H1 (cell line): ENCODE measurements around the gene CITED4. TPM values are rescaled to one million over a fixed set of nuclear protein-coding genes. Genes with fewer than 3 reads are reported as not detected.

Source experiments
- CTCF ChIA-PET: fragments of 300-600 bp; sonication (Branson Sonifier 250); formaldehyde crosslinking; loops from one replicate; lab custom pipeline; 2021; ENCODE audit not compliant: partially characterized antibody; lab: Charles Lee
- POLR2A ChIA-PET: fragments of 300-600 bp; sonication (Branson Sonifier 250); formaldehyde crosslinking; loops from one replicate; lab custom pipeline; 2021; ENCODE audit warnings: inconsistent platforms; ENCODE audit not compliant: partially characterized antibody; lab: Charles Lee
- DNase-seq, 2 experiments: peaks; one replicate each; pipeline versions ENCODE4 v3.0.0 to v3.0.0-alpha.2; 2010 to 2022; ENCODE audit warnings: low spot score in 2 of 2, low read depth in 1 of 2, mixed read lengths in 1 of 2
- FAIRE-seq: peaks from 2 replicates; lab custom pipeline; 2011; peaks lifted over from hg19 to GRCh38; lab: Jason Lieb, UNC
- H2AFZ ChIP-seq: 2 replicates; pipeline ENCODE4 v1.8.1; 2012; ENCODE audit warnings: low read length, inconsistent platforms
- H2AK5ac ChIP-seq: 2 replicates; pipeline ENCODE4 v1.6.1; 2013; ENCODE audit warnings: low read depth, low read length
- H2BK120ac ChIP-seq: replicated peaks from 2 replicates; pipeline ENCODE3; 2013; ENCODE audit warnings: low read depth, low read length, inconsistent platforms
- H2BK12ac ChIP-seq: 2 replicates; pipeline ENCODE4 v1.6.1; 2013; ENCODE audit warnings: low read depth, low read length
- H2BK15ac ChIP-seq: 2 replicates; pipeline ENCODE4 v1.6.1; 2013; ENCODE audit warnings: low read length
- H2BK20ac ChIP-seq: 2 replicates; pipeline ENCODE4 v1.6.1; 2013; ENCODE audit warnings: low read length
- H2BK5ac ChIP-seq: 2 replicates; pipeline ENCODE4 v1.6.1; 2013; ENCODE audit warnings: low read depth, low read length
- H3K14ac ChIP-seq: 2 replicates; pipeline ENCODE4 v1.6.1; 2013; ENCODE audit warnings: inconsistent platforms; ENCODE audit not compliant: insufficient read length
- H3K18ac ChIP-seq: 2 replicates; pipeline ENCODE4 v1.6.1; 2013; ENCODE audit warnings: low read length; ENCODE audit errors: extremely low read depth
- H3K23ac ChIP-seq: 2 replicates; pipeline ENCODE4 v1.6.1; 2013; ENCODE audit warnings: inconsistent platforms; ENCODE audit not compliant: insufficient read length
- H3K23me2 ChIP-seq: 2 replicates; pipeline ENCODE4 v1.6.1; 2013; ENCODE audit warnings: low read depth, low read length
- H3K27ac ChIP-seq: 2 replicates; pipeline ENCODE4 v1.6.1; 2011; ENCODE audit warnings: low read depth, low read length, inconsistent platforms
- H3K27me3 ChIP-seq, 4 experiments: replicated peaks in 1 of 4; 1 replicate in 1 of 4; 2 replicates in 3 of 4; pipeline versions ENCODE4 v1.6.1 to v1.8.1; 2011 to 2013; ENCODE audit warnings: low read length in 3 of 4, mild to moderate bottlenecking in 3 of 4, inconsistent platforms in 2 of 4, mixed read lengths in 2 of 4, moderate library complexity in 1 of 4; ENCODE audit not compliant: control insufficient read depth in 3 of 4, insufficient read depth in 3 of 4; ENCODE audit errors: extremely low read depth in 1 of 4
- H3K36me3 ChIP-seq, 4 experiments: 2 replicates each; pipeline versions ENCODE4 v1.6.1 to v1.8.1; 2011 to 2013; ENCODE audit warnings: mild to moderate bottlenecking in 4 of 4, low read length in 3 of 4, moderate library complexity in 2 of 4, control low read depth in 1 of 4, inconsistent platforms in 1 of 4; ENCODE audit not compliant: insufficient read depth in 4 of 4, control insufficient read depth in 2 of 4
- H3K4ac ChIP-seq: replicated peaks from 2 replicates; pipeline ENCODE3; 2013; ENCODE audit warnings: low read length, low read depth, mixed read lengths, inconsistent platforms; ENCODE audit not compliant: insufficient read length
- H3K4me1 ChIP-seq, 4 experiments: replicated peaks in 1 of 4; 1 replicate in 1 of 4; 2 replicates in 3 of 4; pipeline versions ENCODE4 v1.6.1 to v1.8.1; 2011 to 2013; ENCODE audit warnings: low read length in 3 of 4, inconsistent platforms in 2 of 4, mixed read lengths in 1 of 4; ENCODE audit not compliant: insufficient read depth in 4 of 4, control insufficient read depth in 3 of 4
- H3K4me2 ChIP-seq, 2 experiments: 2 replicates each; pipeline versions ENCODE4 v1.6.1 to v1.8.1; 2011 to 2013; ENCODE audit warnings: low read depth in 2 of 2, low read length in 2 of 2, control low read depth in 1 of 2, inconsistent platforms in 1 of 2, mild to moderate bottlenecking in 1 of 2; ENCODE audit not compliant: insufficient read depth in 1 of 2
- H3K4me3 ChIP-seq, 4 experiments: fragments of 200-600, 300-600 bp in 1 of 4; sonication (generic), shearing (Covaris generic), sonication (Bioruptor Twin) in 1 of 4; 2 replicates each; pipeline versions ENCODE4 v1.5.1 to v1.8.1; 2011 to 2016; ENCODE audit warnings: low read length in 4 of 4, low read depth in 3 of 4, control low read depth in 2 of 4, inconsistent platforms in 2 of 4, mild to moderate bottlenecking in 2 of 4, mixed read lengths in 1 of 4, moderate library complexity in 1 of 4; ENCODE audit not compliant: insufficient read depth in 2 of 4; ENCODE audit errors: extremely low read depth in 1 of 4
- H3K56ac ChIP-seq: replicated peaks from 2 replicates; pipeline ENCODE3; 2013; ENCODE audit warnings: low read depth, mild to moderate bottlenecking, mixed read lengths, low read length, inconsistent platforms; ENCODE audit not compliant: insufficient read length
- H3K79me1 ChIP-seq: 2 replicates; pipeline ENCODE4 v1.6.1; 2013; ENCODE audit warnings: low read depth, low read length, control low read depth
- H3K79me2 ChIP-seq, 2 experiments: 2 replicates each; pipeline versions ENCODE4 v1.6.1 to v1.8.1; 2012 to 2013; ENCODE audit warnings: low read length in 2 of 2, mild to moderate bottlenecking in 2 of 2, inconsistent platforms in 1 of 2; ENCODE audit not compliant: insufficient read depth in 2 of 2, control insufficient read depth in 1 of 2
- H3K9ac ChIP-seq, 4 experiments: replicated peaks in 1 of 4; 1 replicate in 1 of 4; 2 replicates in 3 of 4; pipeline versions ENCODE4 v1.6.1 to v1.8.1; 2011 to 2013; ENCODE audit warnings: low read depth in 3 of 4, low read length in 3 of 4, control low read depth in 2 of 4, mild to moderate bottlenecking in 2 of 4, moderate library complexity in 2 of 4, inconsistent platforms in 1 of 4; ENCODE audit errors: extremely low read depth in 1 of 4
- H3K9me3 ChIP-seq, 2 experiments: 2 replicates each; pipeline versions ENCODE4 v1.6.1 to v1.8.1; 2012 to 2013; ENCODE audit warnings: mild to moderate bottlenecking in 2 of 2, moderate library complexity in 2 of 2, control low read depth in 1 of 2, inconsistent platforms in 1 of 2, low read depth in 1 of 2, low read length in 1 of 2, mixed read lengths in 1 of 2; ENCODE audit not compliant: insufficient read depth in 2 of 2
- H4K20me1 ChIP-seq, 2 experiments: replicated peaks in 1 of 2; 2 replicates each; pipeline versions ENCODE3 to v1.8.1; 2011 to 2013; ENCODE audit warnings: inconsistent platforms in 2 of 2, low read length in 2 of 2, mild to moderate bottlenecking in 1 of 2; ENCODE audit not compliant: insufficient read depth in 2 of 2, control insufficient read depth in 1 of 2
- H4K5ac ChIP-seq: 2 replicates; pipeline ENCODE4 v1.6.1; 2013; ENCODE audit warnings: low read length, low read depth, mixed read lengths, inconsistent platforms; ENCODE audit not compliant: insufficient read length
- H4K8ac ChIP-seq: 2 replicates; pipeline ENCODE4 v1.8.0; 2013; ENCODE audit warnings: mild to moderate bottlenecking, moderate library complexity, low read length, inconsistent platforms; ENCODE audit not compliant: insufficient read depth; ENCODE audit errors: extremely low read depth
- H4K91ac ChIP-seq: replicated peaks from 2 replicates; pipeline ENCODE3; 2013; ENCODE audit warnings: low read length, mixed read lengths, inconsistent platforms; ENCODE audit not compliant: insufficient read length
- BCL11A ChIP-seq, 2 experiments: IDR thresholded peaks; one replicate each; pipeline ENCODE4 v1.6.1; 2011; ENCODE audit warnings: low read depth in 2 of 2, low read length in 2 of 2, mild to moderate bottlenecking in 2 of 2
- CREB1 ChIP-seq: IDR thresholded peaks from 2 replicates; pipeline ENCODE4 v1.6.1; 2012; ENCODE audit warnings: inconsistent platforms
- CTBP2 ChIP-seq: IDR thresholded peaks from 2 replicates; pipeline ENCODE4 v1.7.0; 2011; ENCODE audit warnings: borderline replicate concordance, mild to moderate bottlenecking, moderate library complexity, mixed read lengths, low read length; ENCODE audit not compliant: insufficient read depth, insufficient read length
- FOSL1 ChIP-seq: IDR thresholded peaks from 2 replicates; pipeline ENCODE4 v1.6.1; 2011; ENCODE audit warnings: mild to moderate bottlenecking, low read depth, low read length, moderate library complexity; ENCODE audit not compliant: insufficient read depth
- GTF2F1 ChIP-seq: IDR thresholded peaks from 2 replicates; pipeline ENCODE4 v1.6.1; 2012; ENCODE audit warnings: low read depth, low read length, improper control_type of control experiment, borderline replicate concordance
- HDAC2 ChIP-seq, 2 experiments: fragments of 300-600 bp in 1 of 2; sonication (generic) in 1 of 2; IDR thresholded peaks; 2 replicates each; pipeline ENCODE4 v1.6.1; 2011 to 2012; ENCODE audit warnings: low read depth in 2 of 2, low read length in 2 of 2, mild to moderate bottlenecking in 2 of 2, moderate library complexity in 2 of 2, borderline replicate concordance in 1 of 2, inconsistent platforms in 1 of 2
- MAFK ChIP-seq: IDR thresholded peaks from 2 replicates; pipeline ENCODE4 v1.6.1; 2012; ENCODE audit warnings: low read depth, mild to moderate bottlenecking, improper control_type of control experiment, low read length
- SP4 ChIP-seq: IDR thresholded peaks from 2 replicates; pipeline ENCODE4 v1.6.1; 2012; ENCODE audit warnings: low read length, inconsistent platforms
- WGBS, 2 experiments: shearing (Covaris generic) in 1 of 2; methylation state at CpG; one replicate each; pipeline versions ENCODE4 v1.1.6 to v1.1.7; 2013 to 2015; ENCODE audit warnings: low lambda C conversion rate in 2 of 2, mixed read lengths in 2 of 2, inconsistent platforms in 1 of 2, low coverage in 1 of 2, missing lambda C conversion rate in 1 of 2; ENCODE audit not compliant: insufficient replicate concordance in 2 of 2, insufficient coverage in 1 of 2, insufficient read length in 1 of 2; ENCODE audit errors: extremely low coverage in 1 of 2, missing lambda C conversion rate in 1 of 2; 5-methylcytosine and 5-hydroxymethylcytosine counted together
- polyA plus RNA-seq, 7 experiments: library from polyadenylated mRNA; depleted of rRNA in 3 of 7; stranded (reverse) in 5 of 7; unstranded in 2 of 7; fragments of >200 nt in 5 of 7; fragments of 200-250 nt in 2 of 7; gene quantifications; 1 replicate in 5 of 7; 2 replicates in 1 of 7; 4 replicates in 1 of 7; pipeline versions ENCODE4 v1.2.1 to v1.2.3, GENCODE V29; 2011 to 2013; ENCODE audit warnings: missing spikeins in 2 of 7, mixed read lengths in 2 of 7
- total RNA-seq: library from RNA; stranded (reverse); fragmentation: NEBNext Ultra II Directional; extraction: Animal tissue kit (Norgen Biotek cat#: 25700); gene quantifications from 2 replicates; pipeline ENCODE4 v1.2.1, GENCODE V29; 2021
- TF ChIP-seq, protein P1 (sequence below), 3 experiments: IDR thresholded peaks; 1 replicate in 2 of 3; 2 replicates in 1 of 3; pipeline versions ENCODE4 v1.5.1 to v1.6.1; 2011; ENCODE audit warnings: low read length in 3 of 3, mild to moderate bottlenecking in 3 of 3, inconsistent platforms in 2 of 3, low read depth in 1 of 3, moderate library complexity in 1 of 3; ENCODE audit not compliant: insufficient read depth in 1 of 3; ENCODE audit errors: control extremely low read depth in 1 of 3
- TF ChIP-seq, protein P2 (sequence below): IDR thresholded peaks from 2 replicates; pipeline ENCODE4 v1.6.1; 2012; ENCODE audit warnings: low read length, inconsistent platforms

The CITED4 gene
- total and polyA plus RNA-seq, 2 of the 8 experiments (the other 6 are each of a cell fraction or from before 2014, with no cell fraction given): 5.4 to 16.3 TPM

DNA sequence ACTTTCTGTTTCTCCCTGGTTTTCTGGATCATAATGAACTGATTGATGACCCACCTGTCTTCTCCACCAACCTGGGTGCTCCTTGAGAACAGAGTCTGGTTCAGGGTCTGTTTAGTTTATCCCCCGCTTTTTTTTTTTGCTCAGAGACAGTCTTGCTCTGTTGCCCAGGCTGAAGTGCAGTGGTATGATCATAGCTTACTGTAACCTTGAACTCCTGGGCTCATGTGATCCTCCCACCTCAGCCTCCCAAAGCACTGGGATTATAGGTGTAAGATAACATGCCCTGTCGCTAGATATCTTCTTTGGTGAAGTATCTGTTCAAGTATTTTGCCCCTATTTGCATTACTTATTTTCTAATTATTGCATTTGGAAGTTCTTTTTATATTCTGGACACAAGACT, 30.2 kb upstream of the CITED4 start:
- no peak overlapping the region for H4K8ac ChIP-seq
- no peak overlapping the region for H2BK120ac ChIP-seq
- no peak overlapping the region for H2BK12ac ChIP-seq
- no peaks in the 10 kb centered on the region for H4K20me1 ChIP-seq
- H3K23me2 ChIP-seq: no peaks in the 10 kb centered on the region
- no peak overlapping the region for H4K5ac ChIP-seq
- H3K9ac ChIP-seq: no peak overlapping the region
- H3K27ac ChIP-seq: no peak overlapping the region
- no peak overlapping the region for H2AFZ ChIP-seq
- no peak overlapping the region for H2AK5ac ChIP-seq
- WGBS, 2 experiments: 83% methylated on average over 2 of the region's 2 CpGs; no CpG with 5 or more reads in 1 of the 2 experiments
- H3K14ac ChIP-seq: no peak overlapping the region
- H3K23ac ChIP-seq: no peak overlapping the region
- ChIA-PET CTCF (no interaction called here), POLR2A (no interaction called here)
- H3K36me3 ChIP-seq: no peaks in the 10 kb centered on the region
- no peak overlapping the region for H3K56ac ChIP-seq
- no peak overlapping the region for H4K91ac ChIP-seq
- H2BK15ac ChIP-seq: no peak overlapping the region
- no peaks in the 10 kb centered on the region for H3K79me1 ChIP-seq
- no peak overlapping the region for H2BK5ac ChIP-seq
- H3K9me3 ChIP-seq: peaks cover 15% of the 10 kb centered on the region in 2 experiments; a peak in 3 of 4 replicates
- no peaks in the 10 kb centered on the region for H3K27me3 ChIP-seq
- H3K18ac ChIP-seq: no peak overlapping the region
- H2BK20ac ChIP-seq: no peak overlapping the region
- no peak overlapping the region for H3K4me2 ChIP-seq
- FAIRE-seq (no peak), DNase-seq (no peak)
- H3K4me3 ChIP-seq: no peak overlapping the region
- H3K79me2 ChIP-seq: no peaks in the 10 kb centered on the region
- H3K4ac ChIP-seq: no peak overlapping the region
- no peaks in the 10 kb centered on the region for H3K4me1 ChIP-seq
- TF ChIP-seq BCL11A (IDR thresholded peaks at IDR 0.05; ENCODE audit: low read depth in 2 of 2, low read length in 2 of 2) (no peak), MAFK (no peak), FOSL1 (no peak), SP4 (no peak), CREB1 (no peak), CTBP2 (no peak), GTF2F1 (no peak), HDAC2 (IDR thresholded peaks at IDR 0.05; ENCODE audit: borderline replicate concordance in 1 of 2, low read depth in 2 of 2, low read length in 2 of 2) (no peak)
- TF ChIP-seq, protein P1, sequence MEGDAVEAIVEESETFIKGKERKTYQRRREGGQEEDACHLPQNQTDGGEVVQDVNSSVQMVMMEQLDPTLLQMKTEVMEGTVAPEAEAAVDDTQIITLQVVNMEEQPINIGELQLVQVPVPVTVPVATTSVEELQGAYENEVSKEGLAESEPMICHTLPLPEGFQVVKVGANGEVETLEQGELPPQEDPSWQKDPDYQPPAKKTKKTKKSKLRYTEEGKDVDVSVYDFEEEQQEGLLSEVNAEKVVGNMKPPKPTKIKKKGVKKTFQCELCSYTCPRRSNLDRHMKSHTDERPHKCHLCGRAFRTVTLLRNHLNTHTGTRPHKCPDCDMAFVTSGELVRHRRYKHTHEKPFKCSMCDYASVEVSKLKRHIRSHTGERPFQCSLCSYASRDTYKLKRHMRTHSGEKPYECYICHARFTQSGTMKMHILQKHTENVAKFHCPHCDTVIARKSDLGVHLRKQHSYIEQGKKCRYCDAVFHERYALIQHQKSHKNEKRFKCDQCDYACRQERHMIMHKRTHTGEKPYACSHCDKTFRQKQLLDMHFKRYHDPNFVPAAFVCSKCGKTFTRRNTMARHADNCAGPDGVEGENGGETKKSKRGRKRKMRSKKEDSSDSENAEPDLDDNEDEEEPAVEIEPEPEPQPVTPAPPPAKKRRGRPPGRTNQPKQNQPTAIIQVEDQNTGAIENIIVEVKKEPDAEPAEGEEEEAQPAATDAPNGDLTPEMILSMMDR (IDR thresholded peaks at IDR 0.05; ENCODE audit: control extremely low read depth in 1 of 3, insufficient read depth in 1 of 3, low read depth in 1 of 3, low read length in 3 of 3): no peak
- TF ChIP-seq, protein P2, sequence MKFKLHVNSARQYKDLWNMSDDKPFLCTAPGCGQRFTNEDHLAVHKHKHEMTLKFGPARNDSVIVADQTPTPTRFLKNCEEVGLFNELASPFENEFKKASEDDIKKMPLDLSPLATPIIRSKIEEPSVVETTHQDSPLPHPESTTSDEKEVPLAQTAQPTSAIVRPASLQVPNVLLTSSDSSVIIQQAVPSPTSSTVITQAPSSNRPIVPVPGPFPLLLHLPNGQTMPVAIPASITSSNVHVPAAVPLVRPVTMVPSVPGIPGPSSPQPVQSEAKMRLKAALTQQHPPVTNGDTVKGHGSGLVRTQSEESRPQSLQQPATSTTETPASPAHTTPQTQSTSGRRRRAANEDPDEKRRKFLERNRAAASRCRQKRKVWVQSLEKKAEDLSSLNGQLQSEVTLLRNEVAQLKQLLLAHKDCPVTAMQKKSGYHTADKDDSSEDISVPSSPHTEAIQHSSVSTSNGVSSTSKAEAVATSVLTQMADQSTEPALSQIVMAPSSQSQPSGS: no peak
